ENCODE measurements around the gene MEGF10. TPM values are rescaled to one million over a fixed set of nuclear protein-coding genes. Genes with fewer than 3 reads are reported as not detected.
"Not testable (repeated sequence)": the region's sequence is repeated elsewhere in the genome, so short reads cannot be mapped to it uniquely, and the experiment has no call there.

The MEGF10 gene
- total and polyA plus RNA-seq, 12 donors: 0.94 to 45.1 (median 9.1) TPM

GRCh38 chr5:127316011-127316410, 25.4 kb downstream of the MEGF10 start:
- Histone ChIP-seq H3K27me3 (no peaks in the 10 kb centered on the region), H3K27ac (no peak overlapping the region), H3K4me3 (no peak overlapping the region), H3K9me3 (replicated peaks in 1 of 3) (no peaks in the 10 kb centered on the region), H3K36me3 (replicated peaks in 1 of 2) (no peaks in the 10 kb centered on the region), H3K4me1 (replicated peaks in 1 of 2) (no peaks in the 10 kb centered on the region)
- DNase-seq: no peak
- WGBS, 4 donors: 88 to 93% (median 92%) methylated on average over 1 of the region's 1 CpG
- no peak for TF ChIP-seq POLR2A (IDR thresholded peaks at IDR 0.05)
- no peak for TF ChIP-seq CTCF (IDR thresholded peaks at IDR 0.05)
- intact Hi-C loops (cut with DNase I): no loop called here

- intact Hi-C loops (cut with DNase I); H3K36me3 ChIP-seq (replicated peaks in 1 of 2); H3K27ac ChIP-seq; H3K9me3 ChIP-seq (replicated peaks in 1 of 3); H3K27me3 ChIP-seq; DNase-seq; H3K4me1 ChIP-seq (replicated peaks in 1 of 2); H3K4me3 ChIP-seq: not testable (repeated sequence)
- WGBS, 4 donors: 91 to 100% (median 96%) methylated on average over 3 of the region's 3 CpGs
Measured at GRCh38 chr5:127317385-127317784, 26.8 kb downstream of the MEGF10 start.

GRCh38 chr5:127320032-127320965, 29.7 kb downstream of the MEGF10 start:
- H3K36me3 ChIP-seq (replicated peaks in 1 of 2): no peaks in the 10 kb centered on the region
- WGBS, 4 donors: 31 to 68% (median 59%) methylated on average over 5 of the region's 5 CpGs
- intact Hi-C loops (cut with DNase I): no loop called here
- no peak overlapping the region for H3K4me3 ChIP-seq
- no peaks in the 10 kb centered on the region for H3K4me1 ChIP-seq (replicated peaks in 1 of 2)
- H3K27me3 ChIP-seq: no peaks in the 10 kb centered on the region
- DNase-seq: no peak
- H3K27ac ChIP-seq: no peak overlapping the region
- H3K9me3 ChIP-seq (replicated peaks in 1 of 3): no peaks in the 10 kb centered on the region
- TF ChIP-seq CTCF (IDR thresholded peaks at IDR 0.05): no peak
- no peak for TF ChIP-seq POLR2A (IDR thresholded peaks at IDR 0.05)

- no peak overlapping the region for H3K4me3 ChIP-seq
- TF ChIP-seq POLR2A (IDR thresholded peaks at IDR 0.05): no peak
- TF ChIP-seq CTCF (IDR thresholded peaks at IDR 0.05): no peak
- H3K27ac ChIP-seq: no peak overlapping the region
- H3K36me3 ChIP-seq (replicated peaks in 1 of 2): no peaks in the 10 kb centered on the region
- H3K27me3 ChIP-seq: no peaks in the 10 kb centered on the region
- intact Hi-C loops (cut with DNase I): no loop called here
- no peaks in the 10 kb centered on the region for H3K9me3 ChIP-seq (replicated peaks in 1 of 3)
- DNase-seq: no peak
- 68 to 82% (median 71%) methylated on average over 2 of the region's 2 CpGs for WGBS, 4 donors
- no peaks in the 10 kb centered on the region for H3K4me1 ChIP-seq (replicated peaks in 1 of 2)
Measured at GRCh38 chr5:127321465-127321864, 30.9 kb downstream of the MEGF10 start.

GRCh38 chr5:127322403-127322802, 31.8 kb downstream of the MEGF10 start:
- intact Hi-C loops (cut with DNase I): no loop called here
- no peak for DNase-seq
- no peaks in the 10 kb centered on the region for H3K4me1 ChIP-seq (replicated peaks in 1 of 2)

More at GRCh38 chr5:127322403-127322802, 31.8 kb downstream of the MEGF10 start:
- Histone ChIP-seq H3K9me3 (replicated peaks in 1 of 3) (no peaks in the 10 kb centered on the region), H3K27ac (no peak overlapping the region), H3K4me3 (no peak overlapping the region), H3K27me3 (no peaks in the 10 kb centered on the region), H3K36me3 (replicated peaks in 1 of 2) (no peaks in the 10 kb centered on the region)
- WGBS, 4 donors: 85 to 93% (median 88%) methylated on average over 1 of the region's 1 CpG
- no peak for TF ChIP-seq CTCF (IDR thresholded peaks at IDR 0.05)
- no peak for TF ChIP-seq POLR2A (IDR thresholded peaks at IDR 0.05)
